K562 (cell line): ENCODE results near the gene HNRNPLL. TPM values are rescaled to one million over a fixed set of nuclear protein-coding genes. Genes with fewer than 3 reads are reported as not detected.

Source experiments
- ATAC-seq: fragments of 200-7000 bp; cut with Tn5 transposase; 3 replicates; pipeline ENCODE4 v1.9.1; 2020; ENCODE audit warnings: moderate library complexity
- BruUV-seq: library from RNA; stranded (reverse); fragments of 400-500 nt; replicated peaks from 2 replicates; lab custom pipeline; 2021; lab: Mats Ljungman, UMichigan
- CTCF ChIA-PET: fragments of 300-600 bp; formaldehyde crosslinking; extraction: SDS; loops from one replicate; lab custom pipeline; 2021; ENCODE audit warnings: low intra/inter-chr PET ratio; lab: Yijun Ruan, JAX
- POLR2A ChIA-PET: fragments of 300-600, 350-650 bp; sonication (Branson Sonifier 250); formaldehyde crosslinking; extraction: SDS; loops from one replicate; lab custom pipeline; 2021; ENCODE audit warnings: antibody characterized with exemption, inconsistent platforms; lab: Yijun Ruan, JAX
- DNase-seq, 4 experiments: peaks; one replicate each; pipeline versions ENCODE4 v3.0.0 to v3.0.0-alpha.2; 2011 to 2018; ENCODE audit warnings: low spot score in 3 of 4, mixed read lengths in 3 of 4; ENCODE audit errors: extremely low read depth in 1 of 4
- FAIRE-seq: peaks from 2 replicates; lab custom pipeline; 2011; peaks lifted over from hg19 to GRCh38; lab: Jason Lieb, UNC
- H2AFZ ChIP-seq: 2 replicates; pipeline ENCODE4 v1.6.0; 2011; ENCODE audit warnings: low read depth, low read length, control low read depth, inconsistent platforms
- H3K27ac ChIP-seq: fragments of 200-600 bp; 3 replicates; pipeline ENCODE4 v1.8.0; 2011; ENCODE audit warnings: low read depth, mild to moderate bottlenecking, control low read depth, inconsistent platforms, low read length, moderate library complexity, mixed read lengths; ENCODE audit errors: extremely low read depth
- H3K27me3 ChIP-seq, 2 experiments: fragments of 300-600 bp in 1 of 2; 2 replicates in 1 of 2; 3 replicates in 1 of 2; pipeline versions ENCODE4 v1.6.0 to v1.8.0; 2011; ENCODE audit warnings: inconsistent platforms in 2 of 2, low read length in 2 of 2, mild to moderate bottlenecking in 1 of 2, mixed read lengths in 1 of 2, moderate library complexity in 1 of 2; ENCODE audit not compliant: control insufficient read depth in 2 of 2, insufficient read depth in 2 of 2
- H3K36me3 ChIP-seq: fragments of 300-600 bp; 3 replicates; pipeline ENCODE4 v1.8.0; 2011; ENCODE audit warnings: mild to moderate bottlenecking, low read length, inconsistent platforms; ENCODE audit not compliant: control insufficient read depth, insufficient read depth
- H3K4me1 ChIP-seq, 2 experiments: fragments of 200-600 bp in 1 of 2; replicated peaks in 1 of 2; 2 replicates in 1 of 2; 3 replicates in 1 of 2; pipeline versions ENCODE4 v1.5.1 to v1.8.0; 2011; ENCODE audit warnings: inconsistent platforms in 2 of 2, low read length in 2 of 2, mild to moderate bottlenecking in 1 of 2, mixed read lengths in 1 of 2, moderate library complexity in 1 of 2; ENCODE audit not compliant: control insufficient read depth in 2 of 2, insufficient read depth in 2 of 2
- H3K4me2 ChIP-seq: 2 replicates; pipeline ENCODE4 v1.6.1; 2011; ENCODE audit warnings: low read length, control low read depth, inconsistent platforms, mixed read lengths; ENCODE audit not compliant: insufficient read depth
- H3K4me3 ChIP-seq: fragments of 200-600 bp; sonication (generic), shearing (Covaris generic); 2 replicates; pipeline ENCODE4 v1.5.1; 2016; ENCODE audit warnings: control low read depth, inconsistent platforms
- H3K79me2 ChIP-seq: fragments of 200-600 bp; 3 replicates; pipeline ENCODE4 v1.8.0; 2011; ENCODE audit warnings: low read length, inconsistent platforms; ENCODE audit not compliant: control insufficient read depth, insufficient read depth
- H3K9ac ChIP-seq, 2 experiments: 2 replicates each; pipeline versions ENCODE4 v1.6.0 to v1.6.1; 2011; ENCODE audit warnings: low read depth in 2 of 2, low read length in 2 of 2, control low read depth in 1 of 2, inconsistent platforms in 1 of 2, mild to moderate bottlenecking in 1 of 2, mixed read lengths in 1 of 2; ENCODE audit not compliant: insufficient read depth in 1 of 2
- H3K9me1 ChIP-seq: one replicate; pipeline ENCODE4 v1.6.0; 2011; ENCODE audit warnings: inconsistent platforms, mild to moderate bottlenecking, low read length, moderate library complexity; ENCODE audit not compliant: control insufficient read depth, insufficient read depth
- H3K9me3 ChIP-seq: replicated peaks from 2 replicates; pipeline ENCODE4 v1.5.1; 2011; ENCODE audit warnings: low read depth, low read length, inconsistent platforms; ENCODE audit not compliant: control insufficient read depth, insufficient read depth
- H4K20me1 ChIP-seq: replicated peaks from 2 replicates; pipeline ENCODE4 v1.6.1; 2011; ENCODE audit warnings: low read length, inconsistent platforms, mixed read lengths; ENCODE audit not compliant: control insufficient read depth, insufficient read depth
- PHF20 ChIP-seq: fragments of 450-650 bp; IDR thresholded peaks from 2 replicates; pipeline ENCODE4 v1.6.1; 2018; ENCODE audit not compliant: partially characterized antibody
- PML ChIP-seq: IDR thresholded peaks from 2 replicates; pipeline ENCODE4 v1.6.1; 2012; ENCODE audit warnings: low read length, inconsistent platforms
- POLR2B ChIP-seq: fragments of 450-650 bp; IDR thresholded peaks from 2 replicates; pipeline ENCODE4 v1.6.1; 2018; ENCODE audit warnings: low read depth; ENCODE audit not compliant: partially characterized antibody
- PTBP1 ChIP-seq: fragments of 200-400 bp; formaldehyde crosslinking; IDR thresholded peaks from 2 replicates; pipeline ENCODE4 v1.6.1; 2017; ENCODE audit warnings: low read depth, low read length
- XRCC5 ChIP-seq: fragments of 200-400 bp; formaldehyde crosslinking; IDR thresholded peaks from 2 replicates; pipeline ENCODE4 v1.6.1; 2017; ENCODE audit warnings: low read depth, mild to moderate bottlenecking, low read length
- ZNF212 ChIP-seq: fragments of 450-650 bp; formaldehyde crosslinking; IDR thresholded peaks from 2 replicates; pipeline ENCODE4 v1.4.0; 2020; ENCODE audit warnings: mild to moderate bottlenecking
- ZNF217 ChIP-seq: sonication (generic); formaldehyde crosslinking; IDR thresholded peaks from 2 replicates; pipeline ENCODE4 v1.8.0; 2022; ENCODE audit warnings: mild to moderate bottlenecking, missing genetic modification reagents
- WGBS: fragments of 100-300 bp; shearing (Covaris generic); methylation state at CpG from one replicate; pipeline ENCODE4 v1.1.6; 2016; ENCODE audit warnings: low coverage, mixed read lengths; ENCODE audit not compliant: insufficient coverage; ENCODE audit errors: missing lambda C conversion rate; 5-methylcytosine and 5-hydroxymethylcytosine counted together
- in situ Hi-C: fragments of 300-500 bp; cut with MboI; formaldehyde crosslinking; loops from 4 replicates; pipeline ENCODE4 v1.15.0; 2018; ENCODE audit warnings: inconsistent platforms, mixed read lengths
- intact Hi-C: fragments of 100-400 bp; cut with micrococcal nuclease; formaldehyde crosslinking; loops from 2 replicates; pipeline ENCODE4 v1.14.2; 2022
- polyA plus RNA-seq, 8 experiments: library from polyadenylated mRNA; depleted of rRNA in 4 of 8; stranded (reverse) in 5 of 8; unstranded in 3 of 8; fragments of >200 nt; fragmentation: Nextera tagmentation in 2 of 8; fragmentation: Illumina TruSeq in 1 of 8; extraction: Ambion mirVana in 2 of 8; extraction: Trizol in 1 of 8; gene quantifications; 2 replicates each; pipeline versions ENCODE4 v1.2.1 to v1.2.3, GENCODE V29; 2011 to 2014; ENCODE audit warnings: inconsistent platforms in 1 of 8, missing spikeins in 1 of 8
- total RNA-seq, 7 experiments: library from RNA; depleted of rRNA in 6 of 7; stranded (reverse); fragments of >200 nt in 6 of 7; fragmentation: Illumina TruSeq in 2 of 7; extraction: Trizol in 2 of 7; gene quantifications; 2 replicates each; pipeline versions ENCODE4 v1.2.1 to v1.2.3, GENCODE V29; 2011 to 2021; ENCODE audit warnings: low replicate concordance in 1 of 7
- TF ChIP-seq, protein P1 (sequence below): fragments of 450-650 bp; IDR thresholded peaks from 2 replicates; pipeline ENCODE4 v1.7.1; 2018; ENCODE audit warnings: mild to moderate bottlenecking, low read depth; ENCODE audit not compliant: partially characterized antibody
- TF ChIP-seq, protein P2 (sequence below): sonication (generic); formaldehyde crosslinking; IDR thresholded peaks from 2 replicates; pipeline ENCODE4 v1.8.0; 2022; ENCODE audit warnings: missing genetic modification reagents, mild to moderate bottlenecking, borderline replicate concordance
- TF ChIP-seq, protein P3 (sequence below): sonication (generic); formaldehyde crosslinking; IDR thresholded peaks from 2 replicates; pipeline ENCODE4 v1.8.0; 2022; ENCODE audit warnings: mild to moderate bottlenecking, missing genetic modification reagents
- TF ChIP-seq, protein P4 (sequence below): sonication (generic); formaldehyde crosslinking; IDR thresholded peaks from 2 replicates; pipeline ENCODE4 v1.8.0; 2022; ENCODE audit warnings: missing genetic modification reagents, mild to moderate bottlenecking, moderate library complexity, borderline replicate concordance
- TF ChIP-seq, protein P5 (sequence below): fragments of 250-450 bp; sonication (Bioruptor Pico); IDR thresholded peaks from 2 replicates; pipeline ENCODE4 v1.4.0; 2020; ENCODE audit warnings: mild to moderate bottlenecking, moderate library complexity

Gene HNRNPLL
- total and polyA plus RNA-seq, 9 of the 15 experiments (the other 6 are each of a cell fraction or from before 2014, with no cell fraction given): 19.8 to 135 (median 57.8) TPM

DNA sequence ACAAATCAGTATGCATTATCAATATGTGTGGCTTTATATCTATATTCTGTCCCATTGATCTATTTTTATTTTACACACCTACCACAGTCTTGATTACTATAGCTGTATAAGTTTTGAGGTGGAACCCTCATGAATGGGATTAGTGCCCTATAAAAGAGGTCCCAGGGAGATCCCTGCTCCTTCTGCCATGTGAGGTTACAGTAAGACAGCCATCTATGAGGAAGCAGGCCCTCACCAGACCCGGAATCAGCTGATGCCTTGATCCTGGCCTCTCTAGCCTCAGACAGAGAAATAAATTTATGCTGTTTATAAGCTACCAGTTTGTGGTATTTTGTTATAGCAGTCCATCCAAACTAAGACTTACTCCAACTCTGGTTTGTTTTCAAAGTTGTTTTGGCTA, 54.9 kb downstream of the HNRNPLL start:
- Histone ChIP-seq H3K9me1 (no peaks in the 10 kb centered on the region), H3K9me3 (no peaks in the 10 kb centered on the region), H3K4me3 (no peak overlapping the region), H3K4me1 (peaks cover 0 to 16% of the 10 kb centered on the region in 2 experiments; a peak in 4 of 5 replicates), H3K4me2 (no peak overlapping the region), H3K36me3 (no peaks in the 10 kb centered on the region; the same call in 2 of the 3 replicates), H3K27me3 (no peaks in the 10 kb centered on the region), H4K20me1 (no peaks in the 10 kb centered on the region), H3K79me2 (no peaks in the 10 kb centered on the region), H3K9ac (no peak overlapping the region), H3K27ac (no peak overlapping the region), H2AFZ (no peak overlapping the region)
- ChIA-PET CTCF (interaction anchor here (0.6 kb wide), 1 partner anchor 12 kb away, joined by 4 read pairs; no protein-coding TSS in a partner anchor), POLR2A (interaction anchor here (1.6 to 3.0 kb wide), 2 partner anchors 10 to 203 kb away, joined by 3 to 11 read pairs; partner anchors contain the start of gene SRSF7)
- ATAC-seq (peak; percentile 15), FAIRE-seq (no peak), DNase-seq (no peak)
- no TSS peak for BruUV-seq
- in situ Hi-C loops: no loop called here
- intact Hi-C loops: no loop called here
- 7% methylated on average over 1 of the region's 1 CpG for WGBS
- TF ChIP-seq, protein P1, sequence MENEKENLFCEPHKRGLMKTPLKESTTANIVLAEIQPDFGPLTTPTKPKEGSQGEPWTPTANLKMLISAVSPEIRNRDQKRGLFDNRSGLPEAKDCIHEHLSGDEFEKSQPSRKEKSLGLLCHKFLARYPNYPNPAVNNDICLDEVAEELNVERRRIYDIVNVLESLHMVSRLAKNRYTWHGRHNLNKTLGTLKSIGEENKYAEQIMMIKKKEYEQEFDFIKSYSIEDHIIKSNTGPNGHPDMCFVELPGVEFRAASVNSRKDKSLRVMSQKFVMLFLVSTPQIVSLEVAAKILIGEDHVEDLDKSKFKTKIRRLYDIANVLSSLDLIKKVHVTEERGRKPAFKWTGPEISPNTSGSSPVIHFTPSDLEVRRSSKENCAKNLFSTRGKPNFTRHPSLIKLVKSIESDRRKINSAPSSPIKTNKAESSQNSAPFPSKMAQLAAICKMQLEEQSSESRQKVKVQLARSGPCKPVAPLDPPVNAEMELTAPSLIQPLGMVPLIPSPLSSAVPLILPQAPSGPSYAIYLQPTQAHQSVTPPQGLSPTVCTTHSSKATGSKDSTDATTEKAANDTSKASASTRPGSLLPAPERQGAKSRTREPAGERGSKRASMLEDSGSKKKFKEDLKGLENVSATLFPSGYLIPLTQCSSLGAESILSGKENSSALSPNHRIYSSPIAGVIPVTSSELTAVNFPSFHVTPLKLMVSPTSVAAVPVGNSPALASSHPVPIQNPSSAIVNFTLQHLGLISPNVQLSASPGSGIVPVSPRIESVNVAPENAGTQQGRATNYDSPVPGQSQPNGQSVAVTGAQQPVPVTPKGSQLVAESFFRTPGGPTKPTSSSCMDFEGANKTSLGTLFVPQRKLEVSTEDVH: peak; percentile 48
- TF ChIP-seq, protein P2, sequence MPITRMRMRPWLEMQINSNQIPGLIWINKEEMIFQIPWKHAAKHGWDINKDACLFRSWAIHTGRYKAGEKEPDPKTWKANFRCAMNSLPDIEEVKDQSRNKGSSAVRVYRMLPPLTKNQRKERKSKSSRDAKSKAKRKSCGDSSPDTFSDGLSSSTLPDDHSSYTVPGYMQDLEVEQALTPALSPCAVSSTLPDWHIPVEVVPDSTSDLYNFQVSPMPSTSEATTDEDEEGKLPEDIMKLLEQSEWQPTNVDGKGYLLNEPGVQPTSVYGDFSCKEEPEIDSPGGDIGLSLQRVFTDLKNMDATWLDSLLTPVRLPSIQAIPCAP (CRISPR knock-in tag): no peak
- TF ChIP-seq PTBP1 (no peak), ZNF217 (no peak), ZNF212 (CRISPR knock-in tag) (no peak), XRCC5 (no peak), POLR2B (peak; percentile 29), PML (0 out of 2 replicates have a peak, but pooled peaks have one; percentile 16), PHF20 (no peak)
- TF ChIP-seq, protein P3, sequence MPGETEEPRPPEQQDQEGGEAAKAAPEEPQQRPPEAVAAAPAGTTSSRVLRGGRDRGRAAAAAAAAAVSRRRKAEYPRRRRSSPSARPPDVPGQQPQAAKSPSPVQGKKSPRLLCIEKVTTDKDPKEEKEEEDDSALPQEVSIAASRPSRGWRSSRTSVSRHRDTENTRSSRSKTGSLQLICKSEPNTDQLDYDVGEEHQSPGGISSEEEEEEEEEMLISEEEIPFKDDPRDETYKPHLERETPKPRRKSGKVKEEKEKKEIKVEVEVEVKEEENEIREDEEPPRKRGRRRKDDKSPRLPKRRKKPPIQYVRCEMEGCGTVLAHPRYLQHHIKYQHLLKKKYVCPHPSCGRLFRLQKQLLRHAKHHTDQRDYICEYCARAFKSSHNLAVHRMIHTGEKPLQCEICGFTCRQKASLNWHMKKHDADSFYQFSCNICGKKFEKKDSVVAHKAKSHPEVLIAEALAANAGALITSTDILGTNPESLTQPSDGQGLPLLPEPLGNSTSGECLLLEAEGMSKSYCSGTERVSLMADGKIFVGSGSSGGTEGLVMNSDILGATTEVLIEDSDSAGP (CRISPR knock-in tag): no peak
- TF ChIP-seq, protein P4, sequence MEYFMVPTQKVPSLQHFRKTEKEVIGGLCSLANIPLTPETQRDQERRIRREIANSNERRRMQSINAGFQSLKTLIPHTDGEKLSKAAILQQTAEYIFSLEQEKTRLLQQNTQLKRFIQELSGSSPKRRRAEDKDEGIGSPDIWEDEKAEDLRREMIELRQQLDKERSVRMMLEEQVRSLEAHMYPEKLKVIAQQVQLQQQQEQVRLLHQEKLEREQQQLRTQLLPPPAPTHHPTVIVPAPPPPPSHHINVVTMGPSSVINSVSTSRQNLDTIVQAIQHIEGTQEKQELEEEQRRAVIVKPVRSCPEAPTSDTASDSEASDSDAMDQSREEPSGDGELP: no peak
- TF ChIP-seq, protein P5, sequence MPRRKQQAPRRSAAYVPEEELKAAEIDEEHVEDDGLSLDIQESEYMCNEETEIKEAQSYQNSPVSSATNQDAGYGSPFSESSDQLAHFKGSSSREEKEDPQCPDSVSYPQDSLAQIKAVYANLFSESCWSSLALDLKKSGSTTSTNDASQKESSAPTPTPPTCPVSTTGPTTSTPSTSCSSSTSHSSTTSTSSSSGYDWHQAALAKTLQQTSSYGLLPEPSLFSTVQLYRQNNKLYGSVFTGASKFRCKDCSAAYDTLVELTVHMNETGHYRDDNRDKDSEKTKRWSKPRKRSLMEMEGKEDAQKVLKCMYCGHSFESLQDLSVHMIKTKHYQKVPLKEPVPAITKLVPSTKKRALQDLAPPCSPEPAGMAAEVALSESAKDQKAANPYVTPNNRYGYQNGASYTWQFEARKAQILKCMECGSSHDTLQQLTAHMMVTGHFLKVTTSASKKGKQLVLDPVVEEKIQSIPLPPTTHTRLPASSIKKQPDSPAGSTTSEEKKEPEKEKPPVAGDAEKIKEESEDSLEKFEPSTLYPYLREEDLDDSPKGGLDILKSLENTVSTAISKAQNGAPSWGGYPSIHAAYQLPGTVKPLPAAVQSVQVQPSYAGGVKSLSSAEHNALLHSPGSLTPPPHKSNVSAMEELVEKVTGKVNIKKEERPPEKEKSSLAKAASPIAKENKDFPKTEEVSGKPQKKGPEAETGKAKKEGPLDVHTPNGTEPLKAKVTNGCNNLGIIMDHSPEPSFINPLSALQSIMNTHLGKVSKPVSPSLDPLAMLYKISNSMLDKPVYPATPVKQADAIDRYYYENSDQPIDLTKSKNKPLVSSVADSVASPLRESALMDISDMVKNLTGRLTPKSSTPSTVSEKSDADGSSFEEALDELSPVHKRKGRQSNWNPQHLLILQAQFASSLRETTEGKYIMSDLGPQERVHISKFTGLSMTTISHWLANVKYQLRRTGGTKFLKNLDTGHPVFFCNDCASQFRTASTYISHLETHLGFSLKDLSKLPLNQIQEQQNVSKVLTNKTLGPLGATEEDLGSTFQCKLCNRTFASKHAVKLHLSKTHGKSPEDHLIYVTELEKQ: no peak
